Colon (tissue), 2 donors: ENCODE measurements around the gene ARNT2.
"Not testable (repeated sequence)": the region's sequence is repeated elsewhere in the genome, so short reads cannot be mapped to it uniquely, and the experiment has no call there.

Experiments
- FAIRE-seq: peaks from 2 replicates; lab custom pipeline; 2012; peaks lifted over from hg19 to GRCh38; lab: Jason Lieb, UNC
- donor health status: control.
- donor health status: control.

Gene ARNT2

GRCh38 chr15:80404057-80404760 is at the start of gene ARNT2:
ARNT2 (plus strand) TSS chr15:80404382; CDS start chr15:80404516, 134 bp downstream.
- FAIRE-seq: no peak

DNA sequence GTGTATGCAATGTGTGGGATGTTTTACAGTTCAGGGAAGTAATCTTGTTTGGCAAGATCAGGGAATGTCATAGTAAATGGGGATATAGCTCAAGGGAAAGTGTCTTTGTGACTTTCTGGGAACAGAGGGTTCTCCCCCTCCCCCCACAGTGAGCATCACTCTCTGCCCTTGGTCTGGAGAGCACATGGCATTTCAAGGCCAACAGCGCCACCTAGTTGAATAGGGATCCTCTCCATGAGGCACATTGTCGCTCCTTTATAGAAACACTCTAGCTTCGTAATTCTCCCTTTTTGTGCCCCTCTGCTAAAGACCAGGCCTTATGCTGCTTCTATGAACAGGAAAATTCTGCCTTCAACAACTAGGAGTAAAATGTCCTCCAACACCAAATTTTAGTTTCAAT is 37.1 kb upstream of the ARNT2 start:
- FAIRE-seq: no peak

- no peak for FAIRE-seq
Measured at GRCh38 chr15:80367661-80368060, 36.5 kb upstream of the ARNT2 start.

DNA sequence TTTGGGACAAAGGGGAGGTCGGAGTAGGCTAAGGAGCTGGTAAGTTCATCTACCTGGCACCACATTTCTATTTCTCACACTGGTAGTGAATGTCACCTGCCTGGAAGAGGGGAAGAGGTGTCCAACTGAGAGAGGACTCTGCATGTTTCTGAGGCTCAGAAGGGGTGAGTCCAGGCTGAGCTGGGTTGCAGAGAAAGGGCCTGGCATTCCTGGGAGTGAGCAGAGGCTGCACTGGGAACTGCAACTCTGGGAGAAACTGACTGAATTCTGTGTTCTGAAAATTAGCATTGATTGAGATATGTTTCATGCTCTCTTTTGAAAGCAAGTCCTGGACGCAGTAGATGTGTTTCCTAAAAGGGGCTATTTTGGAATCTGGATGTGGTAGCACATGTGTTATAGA is 32.3 kb upstream of the ARNT2 start:
- FAIRE-seq: no peak

DNA sequence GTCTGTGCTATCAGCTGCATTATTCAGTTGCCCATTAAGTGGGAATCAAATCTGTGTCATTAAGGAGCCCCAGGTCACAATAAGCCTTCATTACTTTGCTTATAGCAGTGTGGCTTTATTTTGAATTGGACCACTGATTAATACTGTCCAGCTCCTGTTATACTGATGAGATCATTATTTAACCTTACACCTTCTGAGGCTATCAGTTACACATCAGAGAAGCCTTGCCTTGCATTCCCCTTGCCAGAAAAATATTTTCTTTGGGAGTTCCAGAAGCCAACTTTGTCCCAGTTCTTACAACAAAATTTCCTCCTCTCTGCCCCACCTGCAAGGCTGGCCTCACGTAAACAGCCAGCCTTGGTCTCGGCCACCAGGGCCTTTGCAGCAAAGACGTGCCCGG is 29.7 kb upstream of the ARNT2 start:
- FAIRE-seq: no peak

DNA sequence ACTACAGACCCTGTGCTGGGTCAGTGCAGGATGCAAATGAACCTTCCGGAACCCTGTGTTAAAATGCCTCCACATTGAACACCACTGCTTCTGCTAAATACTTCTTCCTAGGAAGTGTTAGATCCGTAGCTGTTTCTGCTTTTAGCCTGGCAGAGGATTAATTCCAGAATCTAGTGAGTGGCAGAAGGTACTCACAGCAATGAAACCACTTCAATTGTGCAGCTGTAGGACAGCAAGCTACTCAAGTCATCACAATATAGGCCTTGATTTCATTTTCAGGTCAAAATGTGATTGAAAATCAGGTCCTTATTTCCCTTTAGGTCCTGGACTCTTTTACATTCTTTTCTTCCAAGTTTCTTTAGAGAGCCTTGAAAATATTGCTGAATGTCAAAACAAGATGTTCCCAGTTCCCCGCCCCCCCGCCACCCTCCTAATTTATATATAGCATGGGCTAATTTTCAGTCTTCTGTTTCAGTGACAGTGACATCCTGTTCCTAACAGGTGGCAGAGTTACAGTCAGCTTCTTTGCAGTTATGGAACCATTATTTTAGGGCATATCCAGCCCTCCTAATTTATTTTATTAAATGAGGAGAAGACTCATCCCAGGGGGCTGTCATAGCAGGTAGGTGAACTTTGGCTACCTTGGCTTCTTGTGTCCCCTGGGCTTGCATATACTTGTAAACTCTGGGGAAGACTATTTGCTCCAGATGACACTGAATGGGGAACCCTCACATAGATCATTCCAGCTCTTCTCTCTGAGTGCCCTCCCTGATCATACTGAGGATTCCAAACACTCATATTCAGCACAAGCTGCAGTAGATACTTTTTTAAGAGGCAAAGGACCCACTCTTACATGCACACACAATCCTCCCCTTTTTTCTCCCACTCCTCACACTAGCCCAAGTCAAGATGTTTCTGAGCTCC is 28.0 kb upstream of the ARNT2 start:
- FAIRE-seq: no peak

DNA sequence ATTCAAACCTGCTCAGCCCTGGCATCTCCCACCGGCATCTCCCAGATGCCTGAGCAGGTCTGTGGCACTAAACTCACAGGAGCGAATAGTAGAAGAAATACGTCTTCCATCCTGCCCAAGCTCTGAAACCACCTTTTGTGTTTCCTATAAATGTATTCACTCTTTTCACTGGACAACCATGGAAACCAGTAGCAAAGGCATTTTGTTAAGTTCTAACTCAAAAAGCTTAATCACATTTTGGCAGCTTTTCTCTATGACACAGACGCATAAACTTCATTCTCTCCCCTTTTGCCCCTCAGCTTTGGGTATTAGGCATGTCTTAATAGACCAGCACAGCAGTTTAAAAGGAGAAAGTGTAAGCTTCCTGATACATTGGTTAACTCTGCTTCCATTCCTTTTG is 24.5 kb upstream of the ARNT2 start:
- FAIRE-seq: no peak

- no peak for FAIRE-seq
Measured at GRCh38 chr15:80380154-80380553, 24.0 kb upstream of the ARNT2 start.

DNA sequence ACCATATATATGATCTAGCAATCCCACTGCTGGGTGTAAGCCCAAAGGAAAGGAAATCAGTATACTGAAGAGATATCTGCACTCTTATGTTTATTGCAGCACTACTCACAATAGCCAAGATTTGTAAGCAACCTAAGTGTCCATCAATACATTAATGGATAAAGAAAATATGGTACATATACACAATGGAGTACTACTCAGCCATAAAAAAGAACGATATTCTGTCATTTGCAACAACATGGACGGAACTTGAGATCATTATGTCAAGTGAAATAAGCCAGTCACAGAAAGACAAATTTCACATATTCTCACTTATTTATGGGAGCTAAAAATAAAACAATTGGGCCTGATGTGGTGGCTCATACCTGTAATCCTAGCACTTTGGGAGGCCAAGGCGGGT is 21.9 kb upstream of the ARNT2 start:
- no peak for FAIRE-seq

DNA sequence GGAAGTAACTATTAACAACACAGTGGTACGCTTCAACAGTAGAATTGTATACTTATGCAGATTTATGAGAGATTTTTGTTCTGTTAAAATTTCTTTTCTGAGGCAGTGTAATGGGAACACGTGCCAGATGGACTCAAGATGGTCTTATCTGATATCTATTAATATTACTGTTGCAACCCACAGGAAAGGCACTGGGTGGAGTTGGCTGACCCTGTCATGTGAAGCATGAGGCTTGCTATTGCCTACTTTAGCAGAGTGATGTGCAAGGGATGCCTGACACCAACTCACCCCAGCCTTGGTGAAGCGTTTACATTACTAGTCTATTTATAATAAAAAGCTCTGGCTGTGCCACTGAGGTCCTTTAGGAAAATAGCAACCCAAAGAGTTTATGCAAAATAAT is 19.8 kb upstream of the ARNT2 start:
- no peak for FAIRE-seq

DNA sequence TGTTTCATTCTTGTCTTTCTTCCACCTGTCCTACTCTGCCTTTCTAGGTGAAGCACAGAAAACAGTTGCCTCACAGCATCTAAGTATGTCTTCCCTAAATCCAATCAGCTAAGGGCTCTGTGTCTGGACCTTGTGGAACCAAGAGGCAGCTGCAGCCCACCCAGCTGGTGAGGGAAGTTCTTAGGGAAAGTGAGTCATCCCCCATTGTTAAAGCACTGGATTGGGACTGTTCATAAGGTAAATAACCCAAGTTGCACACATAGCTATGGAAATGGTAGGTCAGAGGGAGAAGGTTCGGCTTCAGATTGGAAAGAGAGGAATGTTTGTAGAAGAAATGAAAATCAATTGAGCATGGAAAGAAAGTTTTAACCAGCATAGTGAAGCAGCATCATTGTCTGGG is 18.0 kb upstream of the ARNT2 start:
- no peak for FAIRE-seq

DNA sequence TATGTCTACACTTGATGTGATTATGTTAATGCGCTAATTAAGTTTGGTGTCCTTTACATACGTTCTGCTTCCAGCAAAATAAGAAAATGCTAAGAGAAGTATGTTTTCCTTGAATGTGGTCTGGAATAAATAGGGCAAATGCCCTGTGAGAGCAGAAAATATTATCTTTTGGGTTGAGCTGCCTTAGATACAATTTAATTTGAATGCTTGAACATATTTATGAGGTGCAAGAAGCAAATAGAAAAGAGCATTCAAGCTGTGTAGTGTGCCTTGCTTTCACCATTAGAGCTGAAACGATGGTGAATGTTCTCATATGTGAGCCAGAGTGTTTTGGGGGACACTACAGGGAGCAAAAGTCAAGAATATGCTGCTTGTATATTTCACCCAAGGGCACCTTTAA is 15.9 kb upstream of the ARNT2 start:
- FAIRE-seq: no peak

DNA sequence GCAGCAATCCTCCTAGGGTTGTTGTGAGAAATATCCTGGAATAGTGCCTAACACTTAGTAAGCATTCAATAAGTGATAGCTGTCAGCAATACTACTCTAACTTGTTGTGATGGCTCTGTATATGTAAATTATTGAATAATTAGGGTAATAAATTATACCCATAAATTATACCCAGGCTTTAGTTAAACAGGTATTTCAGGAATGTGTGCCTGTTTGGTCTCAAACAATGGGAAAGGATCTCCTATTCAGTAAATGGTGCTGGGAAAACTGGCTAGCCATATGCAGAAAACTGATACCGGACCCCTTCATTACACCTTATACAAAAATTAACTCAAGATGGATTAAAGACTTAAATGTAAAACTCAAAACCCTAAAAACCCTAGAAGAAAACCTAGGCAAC is 14.8 kb upstream of the ARNT2 start:
- no peak for FAIRE-seq

- not testable (repeated sequence) for FAIRE-seq
Measured at GRCh38 chr15:80390942-80391341, 13.2 kb upstream of the ARNT2 start.

DNA sequence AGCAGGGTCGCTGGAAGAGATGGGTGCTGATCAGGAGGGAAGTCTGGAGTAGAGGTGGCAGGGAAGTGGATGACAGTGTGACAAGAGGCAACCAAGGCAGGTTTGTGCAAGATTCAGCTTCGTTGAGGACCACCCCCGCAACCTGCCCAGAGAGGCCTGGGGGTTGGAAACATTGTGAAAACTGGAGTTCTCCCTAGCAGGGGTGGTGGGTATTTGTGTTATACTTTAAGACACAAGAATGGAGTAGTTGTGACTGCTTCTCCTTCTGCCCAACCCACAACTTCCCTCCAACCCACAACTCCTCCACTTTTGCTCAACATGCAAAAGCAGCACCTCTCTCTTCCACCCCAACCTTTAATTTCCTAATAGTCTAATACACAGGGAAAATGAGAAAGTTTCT is 8.6 kb upstream of the ARNT2 start:
- no peak for FAIRE-seq

GRCh38 chr15:80396096-80396495 is 8.1 kb upstream of the ARNT2 start:
- FAIRE-seq: no peak

DNA sequence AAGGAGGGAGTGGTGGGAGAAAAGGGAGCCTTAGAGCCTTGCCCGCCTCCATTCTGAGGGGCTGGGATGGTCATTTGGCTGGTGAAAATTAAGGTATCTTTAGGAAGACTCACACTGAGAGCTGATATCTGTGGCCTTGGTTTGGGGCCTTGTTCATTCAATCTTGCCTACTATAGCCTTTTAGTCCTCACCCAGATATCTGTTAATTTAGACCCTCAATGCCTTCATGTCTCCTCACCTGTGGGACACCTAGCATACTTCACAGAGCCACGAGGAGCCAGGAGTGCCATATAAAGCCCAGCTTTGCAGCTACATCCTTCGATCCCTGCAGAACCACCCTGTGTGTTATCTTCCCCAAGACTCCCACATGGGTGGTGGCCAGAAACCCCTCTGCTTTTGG is 4.7 kb upstream of the ARNT2 start:
- FAIRE-seq: no peak

DNA sequence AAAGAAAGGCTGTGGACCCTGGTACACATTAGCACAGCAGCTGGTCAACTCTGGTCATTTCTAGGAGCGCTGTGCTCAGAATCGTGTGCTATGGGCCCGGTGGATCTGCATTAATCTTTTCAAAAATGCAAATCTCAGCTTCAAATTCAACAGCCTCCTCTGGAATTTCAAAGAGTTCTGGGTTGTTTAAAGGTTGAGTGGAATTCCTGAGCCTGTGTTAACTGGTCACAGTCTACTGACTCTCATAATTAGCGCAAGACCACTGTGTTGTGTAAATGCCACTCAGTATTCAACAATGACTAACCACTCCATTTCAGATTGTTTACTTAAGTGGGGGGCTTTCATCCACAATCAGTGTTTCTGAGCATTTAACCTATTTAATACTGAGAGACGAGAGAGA is 2.7 kb upstream of the ARNT2 start:
- FAIRE-seq: no peak

GRCh38 chr15:80402339-80402738 is 1.8 kb upstream of the ARNT2 start:
- FAIRE-seq: no peak

GRCh38 chr15:80403712-80404056 is 498 bp upstream of the ARNT2 start:
- FAIRE-seq: no peak

DNA sequence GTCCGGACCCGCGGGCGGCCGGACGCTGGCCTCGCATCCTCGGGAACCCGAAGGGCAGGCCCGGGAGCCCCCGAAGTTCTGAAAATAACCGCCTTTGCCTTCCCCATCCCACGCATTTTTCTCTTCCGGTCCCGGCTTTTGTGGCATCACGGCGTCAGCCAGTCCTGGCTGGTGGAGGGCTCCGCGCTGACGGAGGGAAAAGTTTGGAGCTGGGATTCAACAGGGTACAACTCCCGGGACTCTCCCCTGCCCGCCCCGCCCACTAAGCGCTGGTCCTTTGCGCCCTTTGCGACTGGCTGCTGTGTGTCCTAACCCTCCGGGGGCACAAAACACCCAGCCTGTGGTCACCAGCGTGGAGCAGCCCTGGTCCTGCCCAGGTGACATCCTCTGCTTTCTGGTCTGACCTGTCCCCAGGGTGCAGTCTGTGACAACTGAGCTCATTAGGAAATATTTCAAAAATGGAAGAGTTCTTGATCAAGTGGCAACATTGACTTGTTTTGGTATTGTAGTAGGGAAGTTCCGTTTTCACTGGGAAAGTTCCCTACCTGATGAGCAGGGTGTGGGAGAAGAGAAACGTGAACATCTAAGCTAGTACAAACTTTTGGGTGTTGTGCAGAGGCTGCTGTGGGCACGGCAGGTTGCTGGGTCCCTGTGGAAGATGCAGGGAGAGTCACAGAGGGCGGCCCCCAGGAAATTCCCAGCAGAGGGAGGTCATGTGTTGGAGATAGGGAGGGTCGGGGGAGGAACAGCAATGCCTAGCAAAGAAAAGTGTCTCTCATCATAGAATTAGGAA is 775 bp downstream of the ARNT2 start:
- no peak for FAIRE-seq

GRCh38 chr15:80405554-80405850 is 1.3 kb downstream of the ARNT2 start:
- FAIRE-seq: no peak

DNA sequence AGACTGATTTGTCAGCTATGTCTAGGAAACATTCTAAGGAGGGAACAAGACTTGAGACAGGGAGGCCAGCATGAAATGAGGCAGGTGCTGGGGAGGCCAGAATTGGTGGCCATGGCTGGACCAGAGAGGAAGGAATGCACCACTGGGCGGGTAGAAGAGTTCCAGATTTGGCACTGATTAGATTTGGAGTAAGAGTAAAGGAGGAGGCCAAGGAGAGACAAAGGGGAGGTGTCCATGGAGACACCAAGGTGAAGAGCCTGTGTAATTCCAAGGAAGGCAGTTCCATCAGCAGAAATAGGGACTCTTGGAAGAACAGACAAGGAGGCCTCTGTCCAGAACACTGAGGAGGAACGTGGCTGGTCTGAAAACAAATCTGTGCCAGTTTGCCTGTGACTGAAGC is 1.8 kb downstream of the ARNT2 start:
- no peak for FAIRE-seq
